COR-L47 (cell line): ENCODE measurements around the gene MTCH1.

Experiments
- DNase-seq: peaks from one replicate; lab custom pipeline; 2025; lab: John Stamatoyannopoulos, UW

Gene MTCH1

DNA sequence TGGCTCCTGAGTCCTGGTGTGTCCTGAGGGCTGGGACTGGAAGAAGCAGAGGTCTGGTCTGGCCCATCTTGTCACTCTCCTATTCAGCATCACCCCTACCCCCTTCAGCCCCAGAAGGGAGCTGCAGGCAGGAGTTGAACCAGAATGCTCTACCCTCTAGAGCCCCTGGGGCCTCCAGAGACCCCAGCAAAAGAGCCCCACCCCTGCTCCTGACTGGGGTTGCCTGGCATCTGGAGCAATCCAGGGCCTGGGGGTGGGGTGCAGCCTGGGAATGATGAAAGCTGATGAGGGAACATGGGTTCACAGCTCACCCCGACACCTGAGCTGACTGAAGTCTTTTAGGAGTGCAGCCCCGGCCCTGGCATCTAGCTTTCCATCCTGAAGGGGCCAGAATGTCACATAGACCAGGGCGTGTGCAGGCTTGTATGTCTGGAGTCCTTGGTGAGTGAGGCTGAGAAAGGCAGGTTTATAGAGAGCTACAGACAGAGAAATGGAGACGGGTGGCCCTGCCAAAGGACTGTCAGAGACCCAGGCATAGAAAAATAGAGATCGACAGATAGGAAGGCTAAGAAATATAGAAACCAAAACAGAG, 31.7 kb upstream of the MTCH1 start:
- DNase-seq: no peak

DNA sequence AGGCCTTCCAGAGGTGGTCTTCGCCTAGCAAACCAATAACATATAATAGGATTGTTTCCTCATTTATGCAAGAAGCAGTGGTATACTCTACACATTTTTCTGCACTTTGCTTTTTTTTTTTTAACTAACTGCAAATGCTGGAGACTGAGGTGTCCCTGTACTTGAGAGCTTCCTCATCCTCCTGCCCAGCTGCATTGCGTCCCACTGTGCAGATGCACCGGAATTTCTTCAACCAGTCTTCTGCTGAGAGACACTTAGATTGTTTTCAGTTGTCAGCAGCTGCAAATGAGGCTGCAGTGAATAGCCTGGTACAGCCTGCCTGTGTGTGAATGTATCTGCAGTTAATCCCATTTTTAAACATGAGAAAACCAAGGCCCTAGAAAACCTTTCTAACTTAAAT, 31.0 kb upstream of the MTCH1 start:
- no peak for DNase-seq

GRCh38 chr6:37015532-37015931, 29.5 kb upstream of the MTCH1 start:
- no peak for DNase-seq

GRCh38 chr6:37014667-37015066, 28.7 kb upstream of the MTCH1 start:
- DNase-seq: no peak

GRCh38 chr6:37013516-37014491, 27.8 kb upstream of the MTCH1 start:
- no peak for DNase-seq

GRCh38 chr6:37011656-37012378, 25.8 kb upstream of the MTCH1 start:
- no peak for DNase-seq

DNA sequence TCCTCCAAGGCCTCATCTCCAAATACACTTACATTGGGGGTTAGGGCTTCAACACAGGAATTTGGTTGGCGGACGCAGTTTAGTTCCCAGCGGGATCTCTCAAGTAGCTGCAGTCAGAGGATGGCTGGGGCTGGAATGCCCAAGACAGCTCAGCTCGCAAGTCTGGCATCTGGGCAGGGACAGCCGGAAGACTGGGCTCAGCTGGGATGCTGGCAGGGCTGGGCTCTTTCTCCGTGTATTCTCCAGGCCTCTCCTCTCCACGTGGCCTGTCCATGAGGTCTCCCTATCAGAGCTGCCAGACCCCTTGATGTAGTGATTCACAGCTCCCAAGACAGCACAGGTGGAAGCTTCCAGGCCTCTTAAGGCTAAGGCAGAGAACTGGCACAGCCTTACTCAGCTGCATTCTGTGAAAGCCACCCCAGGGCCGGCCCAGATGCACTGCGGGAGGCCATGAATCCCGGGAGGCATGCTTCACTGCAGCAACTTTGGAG, 24.5 kb upstream of the MTCH1 start:
- no peak for DNase-seq

DNA sequence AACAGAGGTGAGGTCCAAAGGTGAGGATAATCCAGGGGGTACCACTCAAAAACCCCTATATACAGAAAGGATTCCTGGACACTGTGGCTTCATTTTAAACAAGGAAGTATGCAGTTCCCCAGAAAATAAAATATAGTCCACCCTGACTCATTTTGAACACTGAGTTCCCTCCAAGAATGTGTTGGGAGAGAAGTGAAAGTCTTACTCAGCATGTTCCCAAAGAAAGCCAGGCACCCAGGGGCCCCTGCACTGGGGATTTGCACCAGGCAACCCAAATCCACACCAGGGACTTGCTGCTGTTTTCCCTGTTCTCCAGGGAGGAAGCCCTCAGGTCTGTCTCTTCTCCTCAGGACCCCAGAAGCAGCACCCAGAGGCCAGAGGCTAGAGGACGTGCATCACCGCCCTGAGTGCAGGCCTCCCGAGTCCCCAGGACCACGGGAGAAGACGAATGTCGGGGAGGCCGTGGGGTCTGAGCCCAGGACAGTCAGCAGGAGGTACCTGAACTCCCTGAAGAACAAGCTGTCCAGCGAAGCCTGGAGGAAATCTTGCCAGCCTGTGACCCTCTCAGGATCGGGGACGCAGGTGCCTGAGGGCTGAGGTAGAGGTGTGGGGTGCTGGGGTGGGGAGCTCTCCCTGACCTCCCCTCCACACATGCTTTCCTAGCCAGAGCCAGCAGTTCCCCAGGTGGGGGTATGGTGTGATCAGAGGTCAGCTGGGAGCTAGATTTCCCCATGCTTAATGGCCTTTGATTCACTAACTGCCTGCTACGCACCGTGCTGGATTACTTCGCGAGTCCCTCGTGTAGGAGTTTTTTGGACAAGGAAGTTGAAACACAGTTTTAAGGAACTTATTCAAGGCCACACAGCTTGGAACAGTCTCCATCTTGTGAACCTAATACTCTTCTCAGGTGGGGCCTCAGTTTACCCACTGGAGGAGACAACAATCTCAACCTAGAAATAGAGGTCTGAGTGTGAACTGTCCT, 22.8 kb upstream of the MTCH1 start:
- no peak for DNase-seq

DNA sequence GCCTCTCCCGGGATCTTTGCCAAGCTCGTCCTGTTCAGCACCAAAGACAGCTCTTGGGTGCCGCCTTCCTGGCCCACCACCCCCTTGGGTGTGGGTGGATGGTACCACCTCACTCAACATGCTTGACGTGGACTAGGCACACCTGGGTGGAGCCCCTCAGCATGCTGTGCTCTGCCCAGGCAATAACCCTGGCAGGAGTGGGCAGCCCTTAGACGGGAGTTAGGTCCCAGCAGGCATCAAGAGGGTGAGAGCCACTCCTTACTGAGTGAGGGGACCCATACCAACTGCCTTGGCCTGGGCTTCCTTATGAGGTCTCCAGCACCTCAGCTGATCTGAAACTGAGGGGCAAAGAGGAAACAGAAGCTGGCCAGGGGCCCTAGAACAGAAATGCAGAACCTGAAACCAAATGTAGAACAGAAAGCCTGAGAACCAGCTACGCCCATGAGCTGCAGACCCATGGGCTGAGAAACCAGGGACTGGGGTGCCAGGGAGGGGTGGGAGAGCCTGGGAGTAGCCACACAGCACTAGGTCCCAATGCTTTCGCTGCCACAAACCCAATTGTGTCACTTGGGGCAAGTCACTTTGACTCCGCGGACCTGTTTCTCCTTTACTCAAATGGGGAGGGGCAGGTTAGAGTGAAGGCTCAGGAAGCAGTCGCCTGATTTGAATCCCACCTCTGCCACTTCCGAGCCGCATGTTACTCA, 21.5 kb upstream of the MTCH1 start:
- DNase-seq: no peak

DNA sequence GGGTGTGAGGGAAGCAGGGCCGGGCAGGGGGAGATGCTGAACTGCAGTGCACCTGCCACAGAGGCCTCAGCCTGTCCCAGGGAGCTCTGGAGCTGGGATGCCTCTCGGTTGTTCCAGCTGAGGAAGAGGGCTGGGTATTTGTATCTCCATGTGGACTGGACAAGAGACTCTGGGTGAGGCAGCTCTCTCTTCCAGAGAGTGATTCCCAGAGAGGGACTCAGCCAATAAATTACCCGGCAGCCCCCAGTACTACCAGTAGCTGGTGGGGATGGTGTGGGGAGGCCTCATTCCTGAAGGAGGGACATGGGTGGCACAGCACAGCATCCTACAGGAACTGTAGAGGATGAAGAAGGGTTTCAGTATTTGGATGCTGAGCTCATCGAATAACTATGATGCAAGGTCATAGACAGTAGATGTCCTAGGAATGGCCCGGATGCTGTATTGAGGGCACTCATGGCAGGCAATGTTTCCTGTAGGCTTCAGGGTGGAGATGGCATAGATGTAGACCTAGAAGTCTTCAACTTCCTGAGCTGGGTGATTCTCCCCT, 20.9 kb upstream of the MTCH1 start:
- no peak for DNase-seq

- DNase-seq: no peak
These were observed 20.0 kb upstream of the MTCH1 start for GRCh38 chr6:37005827-37006567.

GRCh38 chr6:37005061-37005810, 19.2 kb upstream of the MTCH1 start, which contains the start of gene FGD2:
Gene FGD2, plus strand, starts transcription at chr6:37005655. Its CDS starts 163 bp downstream, at chr6:37005818.
- no peak for DNase-seq

DNA sequence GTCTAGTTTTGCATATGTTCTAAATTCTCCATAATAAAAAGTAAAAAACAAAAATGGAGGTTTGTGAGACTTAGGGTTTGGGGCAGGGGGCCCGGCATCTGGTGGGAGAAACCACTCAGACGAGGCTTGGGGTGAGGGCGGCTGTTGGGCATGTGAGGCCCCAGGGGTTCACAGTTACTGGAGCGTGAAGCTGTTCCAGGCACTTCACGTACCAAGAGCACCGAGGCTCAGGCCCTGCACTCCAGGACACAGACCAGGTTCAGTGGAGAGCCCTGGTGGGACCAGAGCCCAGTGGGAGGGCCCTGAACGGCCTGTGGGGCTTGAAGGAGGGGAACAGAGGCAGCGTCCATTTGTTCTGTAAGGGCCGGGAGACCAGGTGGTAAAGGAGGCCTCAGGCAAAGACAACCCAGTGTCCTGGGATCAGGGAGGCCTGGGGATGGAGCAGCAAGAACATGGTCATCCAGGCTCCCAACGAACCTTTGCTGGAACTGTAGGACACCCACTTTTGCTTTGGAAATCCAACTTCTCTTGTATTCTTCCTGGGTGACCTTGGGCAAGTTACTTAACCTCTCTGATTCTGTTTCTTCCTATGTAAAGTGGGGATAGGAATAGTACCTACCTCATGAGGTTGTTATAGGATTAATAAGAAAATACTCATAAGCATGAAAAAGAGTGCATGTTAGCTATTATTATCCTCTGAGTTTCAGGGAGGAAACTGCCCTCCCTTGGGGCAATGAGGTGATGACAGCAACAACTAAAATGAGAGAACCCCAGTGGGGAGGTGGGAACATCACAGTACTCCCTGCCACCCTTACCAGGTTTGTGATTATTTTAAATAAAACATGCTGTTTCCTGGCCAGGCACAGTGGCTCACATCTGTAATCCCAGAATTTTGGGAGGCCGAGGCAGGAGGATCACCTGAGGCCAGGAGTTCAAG, 18.3 kb upstream of the MTCH1 start:
- no peak for DNase-seq

- no peak for DNase-seq
These were observed 13.7 kb upstream of the MTCH1 start for GRCh38 chr6:36999751-37000125.

- no peak for DNase-seq
These were observed 13.2 kb upstream of the MTCH1 start for GRCh38 chr6:36999061-36999750.

DNA sequence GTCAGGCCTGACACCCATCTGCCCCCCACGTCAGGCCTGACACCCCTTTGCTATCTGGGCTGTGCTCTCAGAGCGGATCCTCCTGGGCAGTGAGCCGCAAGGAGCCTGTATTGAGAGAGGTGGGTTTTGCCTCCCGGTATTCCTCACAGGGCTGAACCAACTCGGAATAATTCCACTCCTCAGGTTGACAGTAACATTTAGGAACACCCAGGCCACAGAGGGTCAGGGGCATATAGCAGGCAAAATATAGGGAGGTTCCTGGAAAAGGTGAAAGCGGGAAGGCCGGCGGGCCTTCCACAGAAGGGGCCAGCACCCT, 12.7 kb upstream of the MTCH1 start:
- DNase-seq: no peak
